HEK293T (cell line): ENCODE results near the gene NOVA2.

Experiments used
- ARNT ChIP-seq: fragments of 450-650 bp; IDR thresholded peaks from 2 replicates; pipeline ENCODE4 v1.6.1; 2017; ENCODE audit warnings: mild to moderate bottlenecking
- ELF4 ChIP-seq: fragments of 450-650 bp; IDR thresholded peaks from 2 replicates; pipeline ENCODE4 v1.6.1; 2017; ENCODE audit warnings: antibody characterized with exemption
- FOXA1 ChIP-seq: fragments of 450-650 bp; IDR thresholded peaks from 2 replicates; pipeline ENCODE4 v1.6.1; 2016; ENCODE audit warnings: mild to moderate bottlenecking
- FOXK2 ChIP-seq: fragments of 450-650 bp; IDR thresholded peaks from 2 replicates; pipeline ENCODE4 v1.6.1; 2016; ENCODE audit warnings: mild to moderate bottlenecking
- FOXM1 ChIP-seq: fragments of 450-650 bp; IDR thresholded peaks from 2 replicates; pipeline ENCODE4 v1.6.1; 2017; ENCODE audit warnings: mild to moderate bottlenecking, borderline replicate concordance
- HDGF ChIP-seq: fragments of 450-650 bp; IDR thresholded peaks from 2 replicates; pipeline ENCODE4 v1.6.1; 2017; ENCODE audit warnings: antibody characterized with exemption, borderline replicate concordance
- NFRKB ChIP-seq: fragments of 450-650 bp; IDR thresholded peaks from 2 replicates; pipeline ENCODE4 v1.6.1; 2016; ENCODE audit warnings: mild to moderate bottlenecking, moderate library complexity
- SP1 ChIP-seq: fragments of 450-650 bp; IDR thresholded peaks from 2 replicates; pipeline ENCODE4 v1.6.1; 2017
- TARDBP ChIP-seq: fragments of 450-650 bp; IDR thresholded peaks from 2 replicates; pipeline ENCODE4 v1.6.1; 2016

DNA sequence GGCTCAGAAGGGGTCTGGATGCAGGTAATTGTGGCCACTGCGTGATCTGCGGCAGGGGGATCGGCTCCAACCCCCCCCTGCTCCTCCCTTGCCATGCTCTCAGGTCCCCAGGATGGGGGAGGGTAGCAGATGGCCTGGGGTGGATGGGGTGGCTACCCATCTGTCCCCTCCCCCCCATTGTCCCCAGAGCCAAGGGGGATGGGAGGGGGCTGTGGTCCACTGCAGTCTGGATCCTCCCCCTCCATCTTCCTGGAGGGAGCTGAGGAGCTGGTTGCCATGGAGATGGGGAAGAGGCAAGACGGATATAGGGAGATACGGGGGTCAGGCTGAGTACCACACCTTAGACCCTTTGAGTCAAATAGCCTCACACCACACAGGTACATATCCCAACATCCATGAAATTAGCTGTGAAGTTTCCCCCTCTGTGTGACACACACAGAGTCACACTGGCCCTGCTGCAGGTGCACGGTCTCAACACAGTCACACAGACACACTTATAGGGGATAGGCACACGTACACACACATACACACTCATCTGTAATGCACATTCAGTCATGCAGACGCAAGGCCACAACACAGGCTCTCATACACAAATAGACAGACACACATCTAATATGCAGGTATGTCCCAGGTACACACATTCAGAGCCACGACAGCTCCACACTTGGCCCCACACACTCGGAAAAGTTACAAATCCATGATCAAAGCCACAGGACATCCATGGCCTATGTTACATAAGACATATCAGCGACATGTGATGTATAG is 1.8 kb upstream of the NOVA2 start:
- TF ChIP-seq HDGF (no peak), ELF4 (no peak), SP1 (no peak), FOXM1 (no peak), ARNT (no peak), TARDBP (no peak), NFRKB (no peak), FOXK2 (no peak), FOXA1 (no peak)
